NCI-H748 treated with DMSO at 0.1 percent for 48 hours (cell line): ENCODE data around the gene PHKB.

Experiments used
- DNase-seq: peaks from one replicate; lab custom pipeline; 2025; lab: John Stamatoyannopoulos, UW

PHKB gene

DNA sequence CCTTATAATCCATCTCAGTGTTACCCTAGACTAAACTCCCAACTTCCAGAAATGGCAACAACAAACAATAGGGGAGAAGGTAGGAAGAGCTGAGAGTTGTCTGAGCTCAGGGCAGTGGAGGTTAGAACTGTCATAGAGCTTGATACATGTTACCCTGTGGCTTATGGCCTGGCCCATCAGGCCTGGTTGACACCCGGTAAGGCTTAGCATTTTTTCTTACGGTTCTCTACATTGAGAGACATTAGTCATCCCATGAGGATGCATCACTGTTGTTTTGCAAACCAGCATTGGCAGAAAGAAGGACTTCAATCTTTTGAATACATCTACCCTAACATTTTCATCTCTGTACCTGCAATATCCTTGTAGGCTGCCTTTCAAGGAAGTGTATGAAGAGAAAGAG is 226.6 kb downstream of the PHKB start:
- no peak for DNase-seq

DNA sequence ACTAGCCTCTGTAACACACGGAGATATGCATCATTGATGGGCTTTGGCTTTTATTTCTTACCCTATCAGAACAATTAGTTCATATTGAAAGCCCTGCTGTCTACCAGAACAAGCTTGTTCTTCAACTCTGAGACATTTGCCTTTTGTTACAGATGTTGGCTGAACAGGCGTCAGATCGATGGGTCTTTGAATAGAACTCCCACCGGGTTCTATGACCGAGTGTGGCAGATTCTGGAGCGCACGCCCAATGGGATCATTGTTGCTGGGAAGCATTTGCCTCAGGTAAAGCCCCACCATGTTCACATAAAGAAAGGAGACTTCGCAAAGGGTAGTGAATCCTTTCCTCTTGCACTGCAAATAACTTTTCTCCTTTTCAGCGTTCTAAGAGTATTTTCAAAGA is 232.1 kb downstream of the PHKB start:
- no peak for DNase-seq

DNA sequence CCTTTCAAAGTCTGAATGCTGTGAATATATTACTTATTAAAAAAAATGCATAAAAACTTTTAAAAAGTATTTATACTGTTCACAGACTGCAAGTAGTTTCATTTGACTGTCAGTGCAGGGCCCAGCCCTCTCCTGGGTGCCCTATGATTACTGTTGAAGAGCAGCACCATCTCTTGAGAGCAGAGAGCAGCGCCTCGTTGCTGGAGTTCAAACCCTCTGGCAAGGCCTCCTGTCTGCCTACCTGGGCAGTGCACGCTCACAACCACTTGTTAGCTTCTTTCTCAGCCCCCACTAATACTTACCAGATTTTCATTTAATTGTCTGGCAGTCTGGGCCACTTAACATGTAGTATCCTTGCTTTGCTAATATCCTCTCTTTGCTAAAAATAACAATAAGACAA is 233.4 kb downstream of the PHKB start:
- DNase-seq = no peak

DNA sequence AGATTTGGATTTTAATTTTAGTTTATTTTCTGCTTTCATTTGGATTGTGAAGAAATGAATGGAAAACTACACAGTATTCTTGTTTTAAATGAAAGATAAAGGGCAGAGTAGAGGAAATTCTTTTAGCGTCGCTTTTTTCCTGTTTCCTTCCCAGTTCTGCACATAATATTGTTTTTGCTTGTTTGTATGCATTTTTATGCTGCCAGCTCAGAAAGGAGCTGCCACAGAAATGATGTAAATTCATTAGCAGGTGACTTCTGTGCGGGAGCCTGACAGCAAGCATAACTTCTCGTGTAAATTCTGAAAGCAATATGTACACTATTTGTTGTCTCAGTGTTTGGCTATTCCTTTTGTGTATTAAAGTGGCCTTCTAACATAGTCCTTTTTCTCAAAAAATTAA is 234.6 kb downstream of the PHKB start:
- DNase-seq = no peak

DNA sequence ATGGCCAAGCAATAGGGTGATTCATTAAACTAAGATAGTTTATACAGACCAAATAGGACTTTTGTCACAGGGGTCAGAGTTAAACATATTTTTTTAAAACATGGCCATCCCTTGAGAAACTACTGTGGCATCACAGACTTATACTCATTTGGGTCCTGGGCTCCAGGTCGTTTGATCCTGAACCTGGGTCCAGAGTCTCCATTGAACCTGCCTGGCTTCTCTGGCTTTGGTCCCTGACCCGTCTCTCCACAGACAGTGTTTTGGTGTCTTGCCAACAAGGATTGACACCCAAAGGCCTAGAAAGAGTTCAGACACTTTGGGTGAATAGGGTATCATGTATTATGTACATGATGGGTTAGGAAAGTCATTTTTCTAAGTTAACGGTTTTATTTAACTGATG is 236.7 kb downstream of the PHKB start:
- no peak for DNase-seq

DNA sequence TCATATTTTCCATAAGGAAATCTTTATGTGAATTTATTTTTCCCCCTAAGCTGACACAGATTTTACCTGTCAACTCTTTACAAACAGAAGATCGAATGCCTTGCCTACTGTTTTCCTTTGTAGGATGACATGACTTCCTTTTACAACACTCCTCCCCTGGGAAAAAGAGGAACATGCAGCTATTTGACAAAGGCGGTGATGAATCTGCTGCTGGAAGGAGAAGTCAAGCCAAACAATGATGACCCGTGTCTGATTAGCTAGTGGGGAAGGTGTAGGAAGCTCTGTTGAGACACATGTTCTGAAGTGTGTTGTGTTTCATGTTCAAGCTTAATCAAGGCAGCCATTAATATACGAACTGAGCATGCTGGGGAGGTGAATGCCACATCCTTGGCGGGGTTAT is 238.0 kb downstream of the PHKB start:
- DNase-seq = no peak

DNA sequence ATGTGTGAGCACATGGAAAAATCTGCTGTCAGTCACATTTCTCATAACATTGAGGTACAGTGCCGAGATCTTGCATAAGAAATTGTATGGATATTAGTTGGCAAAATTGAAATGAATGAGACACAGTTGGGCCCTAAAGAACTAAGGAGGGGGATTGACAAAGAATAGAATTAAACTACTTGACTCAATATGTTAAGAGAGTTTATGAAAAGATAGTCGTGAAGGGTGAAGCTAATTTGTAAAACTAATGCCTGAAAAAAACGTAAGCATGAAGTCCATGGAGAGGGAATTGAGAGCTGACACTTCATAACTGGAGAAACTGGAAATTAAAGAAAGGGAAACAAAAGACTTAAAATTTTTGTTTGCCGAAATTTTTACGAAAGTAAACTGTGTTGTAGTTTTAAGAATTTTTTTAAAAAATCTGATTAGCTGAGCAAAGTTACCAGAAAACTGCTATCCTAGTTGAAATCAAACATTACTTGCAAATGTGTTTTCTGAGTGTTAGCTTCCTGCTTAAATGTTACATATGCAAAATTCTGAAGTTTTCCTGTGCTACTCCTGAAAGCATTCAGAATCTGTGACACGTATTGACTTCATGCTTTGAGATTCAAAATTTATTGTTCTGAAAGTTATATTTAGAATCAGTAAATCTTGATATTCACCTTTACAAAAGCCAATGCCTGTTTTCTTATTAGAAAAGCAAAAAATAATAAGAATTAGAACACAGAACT is 239.9 kb downstream of the PHKB start:
- no peak for DNase-seq

DNA sequence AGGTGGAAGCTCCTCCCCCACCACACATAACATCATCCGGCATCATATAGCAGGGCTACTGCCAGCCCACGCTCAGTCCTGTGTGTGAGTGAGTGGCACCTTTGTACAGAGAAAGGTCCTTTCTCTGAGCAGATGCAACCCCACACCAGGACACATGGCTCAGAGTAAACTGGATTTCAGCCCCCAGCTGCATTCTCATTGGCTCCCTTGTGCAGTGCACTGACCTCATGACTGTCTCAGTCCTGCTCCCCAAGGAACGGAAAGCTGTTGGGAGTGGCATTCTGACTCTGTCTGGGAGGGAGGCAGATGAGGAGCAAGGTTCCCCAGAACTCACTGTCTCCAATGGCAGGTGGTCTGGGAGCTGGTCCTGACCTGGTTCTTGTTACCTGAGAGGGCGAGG is 244.1 kb downstream of the PHKB start:
- DNase-seq = no peak

DNA sequence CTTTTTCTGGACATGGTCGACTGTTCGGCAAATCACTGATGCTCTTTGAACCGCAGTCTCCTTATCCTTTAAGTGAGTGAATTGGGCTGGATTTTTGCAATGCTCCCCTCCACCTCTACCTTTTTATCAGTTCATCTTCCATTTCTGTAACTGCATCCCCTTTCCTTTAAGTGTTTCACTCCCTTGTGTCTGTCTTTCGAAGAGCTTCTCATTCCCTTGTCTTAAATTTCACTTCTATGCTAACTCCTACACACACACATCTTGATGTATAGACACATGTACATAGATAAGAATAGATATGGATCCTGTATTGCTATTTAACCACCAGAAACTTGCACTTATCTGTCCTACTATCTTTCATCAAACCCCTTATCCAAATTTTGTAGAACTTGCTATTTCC is 250.7 kb downstream of the PHKB start:
- no peak for DNase-seq

DNA sequence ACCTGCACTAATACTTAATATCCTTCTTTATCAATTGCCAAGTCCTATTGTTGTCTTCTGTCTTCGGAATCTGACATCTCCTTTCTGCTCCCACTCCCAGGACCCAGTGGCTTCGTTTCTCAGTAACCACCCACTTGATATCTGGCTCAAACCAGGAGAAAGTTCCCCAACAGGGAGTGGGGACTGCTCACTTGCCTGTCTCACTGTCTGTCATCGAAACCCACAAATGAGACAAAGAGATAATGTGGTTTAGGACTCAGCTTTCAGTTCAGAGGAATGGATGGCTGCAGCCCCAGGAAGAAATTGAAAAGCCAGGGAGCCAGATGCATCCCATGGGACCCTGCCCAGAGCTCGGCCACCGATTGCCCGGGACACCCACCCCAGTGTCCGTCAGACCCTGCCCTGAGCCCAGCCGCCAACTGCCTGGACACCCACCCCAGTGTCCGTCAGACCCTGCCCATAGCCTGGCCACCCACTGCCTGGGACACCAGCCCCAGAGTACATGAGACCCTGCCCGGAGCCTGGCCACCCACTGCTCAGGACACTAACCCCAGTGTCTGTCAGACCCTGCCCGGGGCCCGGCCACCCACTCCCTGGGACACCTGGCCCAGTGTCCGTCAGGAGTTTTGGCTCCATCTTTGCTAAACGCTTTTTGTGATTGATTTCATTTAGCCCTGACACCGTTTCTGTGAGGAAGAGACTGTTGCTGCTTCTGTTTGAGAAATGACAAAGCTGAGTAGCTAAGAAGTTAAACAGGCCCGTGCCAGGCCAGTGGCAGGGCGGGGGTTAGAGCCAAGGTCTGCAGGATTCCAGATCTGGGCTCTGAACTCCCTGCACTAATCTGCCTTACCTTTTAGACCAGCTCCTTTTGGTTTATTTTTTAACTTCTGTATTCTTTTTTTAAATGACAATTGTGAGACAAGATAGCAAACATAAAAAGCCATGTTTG is 251.4 kb downstream of the PHKB start:
- no peak for DNase-seq

DNA sequence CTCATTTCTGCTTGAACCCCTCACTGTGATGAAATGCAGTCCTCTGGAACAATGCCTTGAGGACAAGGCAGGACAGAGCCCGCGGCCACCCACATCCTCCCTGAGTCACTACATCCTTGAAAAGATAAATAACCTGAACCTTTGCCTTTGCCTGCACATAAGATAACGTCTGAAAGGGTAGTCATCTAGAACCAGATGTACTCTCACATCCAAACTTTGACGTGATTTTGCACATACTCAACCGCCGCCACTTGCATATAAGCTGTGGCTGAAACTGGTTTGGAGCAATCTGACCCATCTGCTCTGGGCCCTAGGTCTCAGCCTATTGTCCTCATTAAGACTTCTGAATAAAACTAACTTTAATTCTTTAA is 252.1 kb downstream of the PHKB start:
- no peak for DNase-seq

DNA sequence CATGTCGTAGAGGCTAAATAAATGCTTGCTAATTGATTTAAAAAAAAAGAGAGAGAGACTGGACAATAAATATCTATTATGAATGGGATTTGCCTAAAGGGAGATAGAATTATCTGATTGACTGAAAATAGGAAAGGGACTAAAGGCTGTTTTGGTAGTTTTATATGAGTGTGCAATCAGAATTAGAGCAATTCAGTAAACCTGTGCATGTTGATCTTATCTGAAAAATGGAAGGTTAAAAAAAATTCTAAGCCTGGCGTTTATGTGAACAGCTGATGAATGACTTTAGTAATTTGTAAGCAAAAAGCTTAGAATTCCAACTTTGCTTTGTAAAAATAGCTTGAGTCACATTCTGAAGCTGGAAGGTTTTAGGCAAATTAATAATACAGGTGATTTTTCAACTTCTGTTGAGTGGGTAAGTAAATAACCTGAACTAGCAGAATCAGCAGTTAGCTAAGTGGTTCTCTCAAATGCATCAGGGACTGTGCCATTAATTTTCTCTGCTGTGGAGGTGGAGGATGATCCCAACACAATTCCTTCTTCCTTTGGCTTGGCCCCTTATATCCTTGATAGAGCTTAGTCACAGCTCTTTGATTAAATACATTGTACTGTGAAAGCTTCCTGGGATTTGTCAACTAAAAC is 254.4 kb downstream of the PHKB start:
- DNase-seq = no peak

DNA sequence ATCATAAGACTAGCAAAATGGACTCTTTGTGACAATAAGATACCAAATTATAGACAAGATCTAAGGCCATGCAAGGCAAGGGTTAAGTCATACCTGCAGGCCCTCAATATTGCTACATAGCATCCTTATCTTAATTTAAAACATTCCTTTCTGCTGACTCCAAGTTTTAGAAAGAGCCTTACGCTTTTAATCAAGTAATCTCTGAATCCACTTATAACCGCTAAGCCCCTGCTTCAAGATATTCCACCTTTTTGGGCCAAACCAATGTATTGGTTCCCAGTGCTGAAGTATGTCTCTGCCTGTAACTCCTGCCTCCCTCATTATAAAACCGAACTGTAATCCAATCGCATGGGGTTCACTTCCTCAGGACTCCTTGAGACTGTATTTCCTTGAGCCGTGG is 255.4 kb downstream of the PHKB start:
- no peak for DNase-seq

DNA sequence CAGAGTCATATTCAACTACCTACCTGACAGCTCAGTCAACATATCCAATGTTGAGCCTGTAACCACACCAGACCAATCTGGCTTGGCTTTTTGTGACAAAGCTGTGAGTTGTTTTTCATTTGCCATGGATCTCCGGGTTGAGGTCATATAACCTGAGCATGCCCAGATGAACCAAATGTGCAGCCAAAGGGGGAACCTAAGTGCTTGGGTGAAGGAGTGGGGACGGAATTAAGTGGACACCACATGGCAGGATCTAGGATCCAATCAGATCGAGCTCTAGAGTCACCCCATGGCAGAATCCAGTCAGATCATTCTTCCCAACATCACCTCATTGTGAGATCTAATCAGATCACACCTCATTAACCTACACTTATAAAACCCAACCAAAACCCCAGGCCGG is 258.6 kb downstream of the PHKB start:
- DNase-seq = no peak

DNA sequence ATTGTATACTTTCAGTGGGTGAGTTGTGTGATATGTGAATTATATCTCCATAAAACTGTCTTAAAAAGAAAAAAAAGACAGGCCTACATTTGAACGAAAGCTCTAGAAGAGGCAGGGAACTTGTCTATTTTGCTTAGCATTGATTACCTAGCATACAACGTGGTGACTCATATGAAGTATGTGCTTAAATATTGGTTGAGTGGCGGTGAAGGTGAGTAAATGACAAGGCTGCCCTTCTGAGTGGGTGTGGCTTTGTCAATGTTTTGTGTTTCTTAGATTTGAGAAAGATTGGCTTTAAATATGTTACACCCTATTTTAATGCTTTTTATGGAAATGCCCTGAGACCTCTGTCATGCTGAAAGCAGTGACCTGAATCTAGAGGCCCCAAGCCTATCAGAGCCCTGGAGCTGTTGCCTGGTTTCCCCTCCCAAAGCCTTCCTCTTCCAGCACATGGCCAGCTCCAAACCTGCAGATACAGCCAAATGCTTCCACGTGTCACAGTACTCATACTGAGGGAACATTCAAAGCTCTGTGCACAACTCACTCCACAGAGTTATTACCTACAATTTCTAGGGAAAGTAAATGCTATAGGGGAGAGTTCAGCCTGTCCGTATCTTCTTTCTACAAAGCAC is 260.0 kb downstream of the PHKB start:
- no peak for DNase-seq

DNA sequence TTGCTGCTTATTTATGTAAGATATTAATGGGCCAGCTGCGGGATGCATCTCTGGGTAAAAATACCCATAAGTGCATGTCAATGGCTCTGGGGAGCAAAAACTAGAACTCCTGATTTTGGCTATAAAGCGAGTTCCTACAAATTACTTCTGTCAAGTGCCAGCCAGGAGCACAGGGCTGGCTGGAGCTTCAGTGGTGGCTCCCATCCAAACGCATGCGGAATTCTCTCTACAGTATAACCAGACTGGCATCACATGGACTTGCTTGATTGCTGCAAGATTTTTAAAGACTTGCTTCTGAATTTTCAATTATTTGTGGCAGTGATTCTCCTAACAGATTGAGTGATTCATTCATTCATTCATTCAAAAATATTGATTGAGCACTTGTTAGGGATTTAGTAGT is 260.9 kb downstream of the PHKB start:
- no peak for DNase-seq

DNA sequence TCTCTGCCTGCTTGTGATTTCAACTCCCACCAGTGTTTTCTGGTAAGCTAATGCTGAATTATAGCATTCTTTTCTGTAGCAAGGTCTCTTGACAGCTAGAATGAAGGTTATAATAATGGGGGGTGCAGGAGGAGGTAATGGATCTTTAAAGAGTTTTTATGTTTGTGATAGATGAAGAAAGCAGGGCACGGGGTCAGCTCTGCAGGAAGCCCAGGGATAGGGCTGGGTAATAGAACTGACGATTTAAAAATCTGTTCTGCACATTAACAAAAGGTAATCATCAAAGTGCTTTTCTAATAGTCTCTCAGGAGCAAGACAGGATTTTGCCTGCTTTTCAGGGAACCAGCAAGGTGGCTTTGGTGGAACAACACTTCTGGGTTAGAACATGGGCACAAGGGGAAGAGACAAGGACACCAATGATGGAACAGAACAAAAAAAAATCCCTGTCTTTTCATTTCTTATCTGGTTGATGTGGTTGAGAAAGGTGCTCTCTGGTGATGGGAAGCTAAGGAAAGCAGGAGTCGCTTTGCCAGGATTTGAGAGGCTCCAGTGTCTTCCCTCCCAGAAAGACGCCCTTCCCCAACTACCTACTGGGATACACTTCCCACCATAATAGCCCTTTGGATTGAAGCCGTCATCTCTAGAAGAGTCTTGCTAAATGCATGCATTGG is 263.1 kb downstream of the PHKB start:
- no peak for DNase-seq

DNA sequence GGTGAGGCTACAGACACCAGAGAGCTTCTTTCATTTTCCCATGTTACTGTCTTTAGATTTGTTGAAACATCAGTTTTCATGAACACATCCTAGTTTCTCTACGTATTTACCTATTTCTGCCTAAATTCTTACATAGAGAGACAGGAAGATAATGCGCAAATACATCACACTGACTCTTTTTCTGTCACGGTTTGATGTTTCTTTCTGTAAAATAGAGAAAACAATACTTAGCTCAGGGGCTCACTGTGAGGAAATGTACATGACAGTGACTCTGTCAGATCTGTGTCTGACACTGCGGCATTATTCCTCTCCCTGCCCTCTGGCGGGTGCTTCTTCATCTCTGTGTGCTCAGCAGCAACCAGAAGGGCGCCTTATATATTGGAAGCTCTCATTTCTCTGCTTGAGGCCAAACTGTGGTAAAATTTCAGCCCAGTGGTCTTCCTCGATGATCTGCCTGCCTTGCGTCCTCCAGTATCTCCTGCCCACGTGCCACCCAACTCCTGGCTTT is 264.1 kb downstream of the PHKB start:
- DNase-seq = no peak

DNA sequence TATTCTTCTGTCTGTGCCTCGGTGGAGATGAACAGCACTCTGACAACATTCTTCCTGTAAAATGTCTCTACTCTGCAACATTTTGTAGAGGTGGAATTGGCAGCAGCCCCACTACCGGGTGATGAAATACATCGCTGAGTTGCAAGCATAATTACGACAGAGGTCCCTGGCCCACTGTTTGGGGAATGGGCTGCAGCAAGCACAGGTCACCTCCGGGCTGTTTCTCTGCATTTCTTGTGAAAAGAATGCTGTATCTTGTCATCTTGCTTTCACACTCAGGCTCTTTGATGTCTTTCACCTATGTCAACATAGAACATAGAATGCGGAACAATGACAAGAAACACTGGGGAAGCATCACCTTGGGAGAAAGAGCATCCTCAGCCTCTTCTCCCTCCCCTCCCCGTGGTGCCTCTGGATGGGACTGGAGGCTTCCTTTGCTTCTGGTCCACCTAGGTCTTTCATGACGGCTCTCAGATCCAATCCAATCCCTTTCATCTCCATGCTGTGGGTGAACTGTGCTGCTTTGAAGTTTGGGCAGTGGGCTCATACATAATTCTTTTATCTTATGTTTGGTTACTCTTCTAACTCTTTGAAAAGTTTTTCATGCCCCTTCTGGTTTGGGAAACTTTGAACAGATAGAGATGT is 265.0 kb downstream of the PHKB start:
- no peak for DNase-seq

DNA sequence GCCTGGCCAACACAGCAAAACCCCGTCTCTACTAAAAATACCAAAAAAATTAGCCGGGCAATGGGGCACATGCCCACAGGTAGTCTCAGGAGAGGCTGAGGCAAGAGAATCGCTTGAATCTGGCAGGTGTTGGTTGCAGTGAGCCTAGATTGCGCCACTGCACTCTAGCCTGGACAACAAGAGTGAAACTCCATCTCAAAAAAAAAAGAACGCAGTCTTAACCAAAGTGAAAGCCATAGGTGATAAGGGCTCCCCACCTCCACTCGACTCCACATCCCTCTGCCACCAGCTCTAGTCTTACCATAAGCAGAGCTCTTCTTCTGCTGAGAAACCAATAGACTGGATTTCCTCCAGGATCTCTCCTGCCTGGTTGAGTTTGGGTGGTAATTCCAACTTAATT is 266.0 kb downstream of the PHKB start:
- no peak for DNase-seq

DNA sequence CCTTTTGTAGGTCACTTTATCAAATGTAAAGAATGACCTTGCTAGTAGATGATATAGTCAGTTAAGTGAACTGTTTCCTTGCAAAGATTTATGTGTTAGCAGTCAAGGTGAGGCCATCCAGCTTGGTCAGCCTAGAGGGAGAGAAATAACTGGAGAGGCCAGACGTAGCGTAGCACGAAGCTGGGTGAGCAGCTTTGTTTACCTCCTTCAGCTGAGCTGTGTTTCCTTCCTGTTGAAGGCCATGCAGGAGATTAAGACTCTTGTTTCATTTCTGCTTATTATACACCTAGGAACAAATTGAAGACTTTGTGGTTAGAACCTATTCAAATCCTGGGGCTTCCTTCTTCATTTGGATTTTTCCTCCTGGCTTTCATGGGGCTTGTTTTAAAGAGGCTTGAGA is 267.1 kb downstream of the PHKB start:
- DNase-seq = no peak
